Stimulated activated CD8-positive, alpha-beta memory T cell treated with anti-CD3 and anti-CD28 coated beads, Interleukin-2, amount 100 ng/mL, for 1 hour (primary cell): Measurements from ENCODE around the gene DCLK2.

Source experiments
- DNase-seq, 2 donors: peaks; one replicate each; pipeline ENCODE4 v3.0.0-alpha.2; 2020; ENCODE audit warnings: low read depth in 2 of 2

The DCLK2 gene

GRCh38 chr4:150209140-150209829 lies 131.0 kb downstream of the DCLK2 start:
- no peak for DNase-seq

- no peak for DNase-seq
These were observed 132.8 kb downstream of the DCLK2 start for GRCh38 chr4:150211016-150211415.

DNA sequence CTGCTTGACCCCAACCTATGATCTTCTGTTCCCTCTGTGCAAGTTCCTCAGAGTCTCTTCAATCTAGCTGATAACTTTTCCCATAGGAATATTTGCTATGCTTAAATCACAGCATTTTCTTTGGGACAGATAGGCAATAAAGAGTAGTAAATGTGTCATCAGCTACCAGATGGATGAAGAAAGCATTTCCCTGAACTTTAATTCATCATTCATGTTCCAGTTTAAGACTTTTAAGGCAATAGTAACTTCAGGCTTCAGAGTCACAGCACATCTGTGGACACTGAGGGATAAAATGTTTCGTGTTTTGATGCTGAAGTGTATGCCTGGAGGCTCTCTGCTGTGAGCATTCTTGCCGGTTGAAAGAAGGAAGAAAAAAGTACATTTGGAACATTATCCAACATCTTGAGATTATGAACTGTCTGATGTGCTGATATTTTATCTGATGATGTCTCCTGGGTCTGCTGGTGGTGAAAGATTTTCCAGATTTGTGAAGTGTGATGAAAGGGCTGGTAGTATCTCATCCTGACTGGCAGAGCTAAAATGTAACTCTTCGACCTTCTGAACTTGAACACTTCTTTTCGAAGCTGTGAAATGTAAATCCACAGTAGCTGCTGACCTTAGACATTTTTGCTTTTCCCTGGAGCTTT lies 133.7 kb downstream of the DCLK2 start:
- DNase-seq = no peak

DNA sequence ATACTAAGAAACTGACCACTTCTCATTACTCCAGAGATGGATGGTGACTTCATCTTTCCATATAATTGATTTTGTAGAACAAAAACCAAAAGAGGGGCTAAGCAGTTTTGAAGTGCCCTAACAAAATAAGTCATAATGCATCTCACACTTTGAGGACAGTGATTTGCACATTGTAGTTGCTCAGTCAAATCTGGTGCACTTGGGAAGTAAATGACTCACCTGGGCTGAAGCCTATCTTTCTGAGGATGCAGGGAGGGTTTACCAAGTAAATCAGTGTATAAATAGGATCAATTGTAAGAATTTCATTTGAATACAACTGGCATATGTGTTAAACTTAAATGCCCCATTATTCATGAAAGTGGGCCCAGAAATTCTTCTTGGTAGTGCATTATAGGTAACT lies 134.2 kb downstream of the DCLK2 start:
- DNase-seq = no peak

DNA sequence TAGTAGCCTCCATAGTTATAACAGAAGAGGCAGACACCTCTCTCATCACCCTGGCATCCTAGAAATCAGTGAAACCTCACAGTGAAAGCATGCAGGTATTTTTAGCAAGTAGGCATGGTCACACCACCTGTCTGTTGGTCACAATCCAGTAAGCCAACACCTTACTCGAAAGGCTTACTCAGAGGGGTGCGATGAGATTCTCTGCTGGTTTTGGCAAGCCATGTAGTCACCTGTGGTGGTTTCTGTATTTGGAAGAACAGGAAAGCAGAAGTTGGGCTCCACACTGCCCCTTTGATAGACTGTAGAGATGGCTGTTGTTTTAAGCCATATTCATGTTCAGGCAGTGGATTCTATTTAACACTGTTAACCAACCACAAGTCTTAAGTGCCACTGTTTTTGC lies 134.7 kb downstream of the DCLK2 start:
- DNase-seq = no peak

DNA sequence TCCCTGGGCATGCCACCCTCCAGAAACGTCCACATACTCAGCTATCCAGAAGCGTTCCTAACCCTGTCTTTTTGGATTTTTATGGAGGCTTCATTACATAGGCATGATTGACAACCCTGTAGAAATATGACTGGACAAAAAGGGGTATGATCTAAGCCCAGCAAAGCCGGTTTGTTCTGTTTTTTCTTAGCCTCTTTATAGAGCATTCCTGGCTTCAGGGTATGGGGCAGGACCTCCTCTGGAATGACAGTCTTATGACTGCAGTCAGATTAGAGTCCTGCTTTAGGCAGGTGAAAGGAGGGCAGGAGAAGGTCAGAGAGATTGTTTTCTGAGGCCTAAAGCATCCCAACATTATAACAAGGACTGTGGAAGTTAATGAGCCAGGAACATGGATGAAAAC lies 137.4 kb downstream of the DCLK2 start:
- no peak for DNase-seq

GRCh38 chr4:150216726-150217125 lies 138.5 kb downstream of the DCLK2 start:
- no peak for DNase-seq

- no peak for DNase-seq
These were observed 138.9 kb downstream of the DCLK2 start for GRCh38 chr4:150217192-150217591.

GRCh38 chr4:150217808-150218207 lies 139.6 kb downstream of the DCLK2 start:
- no peak for DNase-seq

- no peak for DNase-seq
These were observed 140.2 kb downstream of the DCLK2 start for GRCh38 chr4:150218447-150218846.

- DNase-seq = no peak
These were observed 141.6 kb downstream of the DCLK2 start for GRCh38 chr4:150219841-150220240.

GRCh38 chr4:150224896-150225591 lies 146.8 kb downstream of the DCLK2 start:
- no peak for DNase-seq

- DNase-seq = no peak
These were observed 151.3 kb downstream of the DCLK2 start for GRCh38 chr4:150229520-150229919.

GRCh38 chr4:150230561-150230960 lies 152.3 kb downstream of the DCLK2 start:
- no peak for DNase-seq

GRCh38 chr4:150231107-150231770 lies 153.0 kb downstream of the DCLK2 start:
- no peak for DNase-seq

DNA sequence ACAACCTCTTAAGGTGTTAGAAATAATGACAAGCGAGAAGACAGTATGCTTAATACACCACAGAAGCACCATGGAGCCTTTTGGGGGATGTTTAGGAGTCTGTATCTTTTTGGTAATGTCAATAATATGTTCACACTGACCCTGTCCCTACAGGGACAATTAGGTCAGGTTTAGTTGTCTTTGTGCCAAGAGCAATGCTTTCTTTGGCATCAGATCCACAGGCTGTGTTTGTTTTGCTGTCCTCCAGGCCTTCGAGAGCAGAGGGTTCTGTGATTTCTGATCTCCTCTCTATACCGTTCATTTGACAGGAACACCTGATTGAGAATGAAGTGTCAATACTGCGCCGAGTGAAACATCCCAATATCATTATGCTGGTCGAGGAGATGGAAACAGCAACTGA lies 153.8 kb downstream of the DCLK2 start:
- DNase-seq = no peak

DNA sequence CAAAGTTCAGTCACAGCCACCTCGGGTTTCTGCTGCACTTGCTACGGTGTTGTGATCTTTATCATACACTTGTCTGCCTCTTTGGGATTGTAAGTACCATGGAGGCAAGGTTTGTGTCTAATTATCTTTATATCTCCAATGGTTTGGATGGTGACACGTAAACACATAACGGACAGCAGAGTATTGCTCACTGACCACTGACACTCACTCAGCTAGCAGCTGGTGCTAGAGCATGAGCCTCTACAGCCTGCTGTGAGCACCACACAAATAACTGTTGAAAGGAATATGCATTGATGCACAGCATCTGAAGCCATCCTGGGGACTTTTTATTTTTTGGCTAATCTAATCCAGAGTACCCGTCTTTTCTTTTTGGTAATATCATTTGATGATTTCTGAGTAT lies 156.0 kb downstream of the DCLK2 start:
- DNase-seq = no peak

GRCh38 chr4:150235317-150235716 lies 157.1 kb downstream of the DCLK2 start:
- no peak for DNase-seq

- no peak for DNase-seq
These were observed 157.6 kb downstream of the DCLK2 start for GRCh38 chr4:150235808-150236271.

DNA sequence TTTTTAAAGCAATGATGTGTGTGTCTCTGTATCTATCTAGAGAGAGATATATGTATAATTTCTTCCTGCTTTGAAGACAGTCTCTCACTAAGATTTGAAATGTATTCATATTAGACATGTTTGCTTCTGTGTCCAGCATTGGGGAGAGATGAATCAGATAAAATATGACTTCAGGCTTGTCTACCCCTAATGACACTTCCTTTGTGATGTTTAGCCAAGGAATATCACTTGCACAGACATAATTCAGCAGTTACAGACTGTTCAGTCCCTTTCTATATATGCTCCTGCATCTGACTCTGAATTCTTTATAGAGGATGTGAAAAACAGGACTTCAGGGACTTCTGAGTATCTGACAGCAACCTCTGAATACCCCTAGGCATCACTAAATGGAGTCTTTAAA lies 158.4 kb downstream of the DCLK2 start:
- DNase-seq = no peak

GRCh38 chr4:150237110-150237872 lies 159.0 kb downstream of the DCLK2 start:
- DNase-seq = no peak

GRCh38 chr4:150238591-150238990 lies 160.3 kb downstream of the DCLK2 start:
- no peak for DNase-seq
